HG02798 (cell line): ENCODE measurements around the gene PITPNB.

ENCODE experiments used
- ATAC-seq: cut with Tn5 transposase; IDR thresholded peaks from one replicate; pipeline ENCODE4 v1.9.1; 2021; ENCODE audit warnings: mild to moderate bottlenecking; ENCODE audit not compliant: unreplicated experiment, poor library complexity

The PITPNB gene

GRCh38 chr22:27919942-27920755 lies 1.1 kb upstream of the PITPNB start:
- peak; percentile 23 for ATAC-seq

GRCh38 chr22:27918341-27919221 lies 475 bp downstream of the PITPNB start:
- peak; percentile 20 for ATAC-seq

- no peak for ATAC-seq
Observed at GRCh38 chr22:27915986-27916385, 3.1 kb downstream of the PITPNB start.

GRCh38 chr22:27913162-27913741 lies 5.8 kb downstream of the PITPNB start:
- ATAC-seq = no peak

DNA sequence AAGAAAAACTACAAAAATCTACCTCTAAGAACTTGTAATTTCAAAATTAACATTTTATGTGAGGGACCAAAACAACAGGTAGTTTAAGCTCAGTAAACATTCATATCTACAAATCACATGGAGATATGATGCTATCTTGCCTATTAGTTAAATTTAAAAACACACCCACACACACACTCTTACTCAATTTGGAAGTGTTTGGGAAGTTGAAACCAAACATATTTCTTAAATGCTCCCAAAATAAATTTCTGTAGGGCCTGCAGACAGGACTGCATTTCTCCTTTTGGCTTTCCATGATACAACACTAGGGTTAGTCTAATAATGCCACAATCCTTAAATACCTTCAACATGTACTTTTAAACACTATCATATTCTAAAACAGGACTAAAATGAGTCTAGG lies 7.0 kb downstream of the PITPNB start:
- ATAC-seq = no peak

DNA sequence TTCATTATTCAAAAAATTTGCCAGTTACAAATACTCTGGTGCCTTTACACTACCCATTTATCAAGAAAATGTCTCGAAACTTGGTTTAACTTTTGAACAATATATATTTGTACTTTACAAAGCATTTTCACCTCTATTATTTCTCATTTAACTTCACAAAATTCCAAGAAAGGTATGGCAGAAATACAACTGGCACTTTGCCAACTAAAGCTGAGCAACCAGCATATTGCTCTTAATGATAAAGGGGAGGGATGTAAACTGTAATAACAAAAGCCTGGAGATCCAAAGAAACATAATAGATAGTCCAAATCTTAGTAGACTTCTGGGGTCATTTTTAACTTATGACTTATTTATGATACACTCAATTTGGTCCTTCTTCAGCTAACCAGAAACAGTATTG lies 7.7 kb downstream of the PITPNB start:
- ATAC-seq = no peak

GRCh38 chr22:27906241-27906640 lies 12.8 kb downstream of the PITPNB start:
- ATAC-seq = no peak

DNA sequence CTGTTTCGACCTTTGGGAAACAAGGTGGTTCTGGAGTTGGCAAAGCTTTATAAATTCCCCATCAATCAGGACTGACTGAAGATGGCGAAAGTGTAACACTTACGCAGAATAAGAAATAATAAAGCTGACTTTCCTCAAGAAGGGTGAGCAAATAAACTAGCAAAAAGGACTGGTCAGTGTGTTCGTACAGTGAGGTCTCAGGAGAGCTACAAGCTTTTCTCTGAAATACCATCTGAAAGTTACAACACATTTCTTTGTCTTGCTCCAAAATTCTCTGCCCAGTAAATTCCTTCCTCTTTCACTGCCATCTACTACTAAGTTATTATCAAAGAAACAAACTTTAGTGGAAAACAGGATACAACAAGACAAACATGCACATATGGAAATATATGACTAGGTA lies 13.4 kb downstream of the PITPNB start:
- no peak for ATAC-seq

GRCh38 chr22:27903805-27904473 lies 15.1 kb downstream of the PITPNB start:
- ATAC-seq = no peak

GRCh38 chr22:27900153-27900552 lies 18.9 kb downstream of the PITPNB start:
- no peak for ATAC-seq

- peak; percentile 57 for ATAC-seq
Observed at GRCh38 chr22:27896245-27896644, 22.8 kb downstream of the PITPNB start.

- ATAC-seq = peak; percentile 88
Observed at GRCh38 chr22:27895600-27895999, 23.5 kb downstream of the PITPNB start.

GRCh38 chr22:27892811-27893210 lies 26.2 kb downstream of the PITPNB start:
- ATAC-seq = no peak

- no peak for ATAC-seq
Observed at GRCh38 chr22:27892064-27892463, 27.0 kb downstream of the PITPNB start.

- no peak for ATAC-seq
Observed at GRCh38 chr22:27888310-27888709, 30.7 kb downstream of the PITPNB start.

GRCh38 chr22:27886843-27887151 lies 32.3 kb downstream of the PITPNB start:
- ATAC-seq = no peak

GRCh38 chr22:27885977-27886842 lies 32.8 kb downstream of the PITPNB start:
- no peak for ATAC-seq

- no peak for ATAC-seq
Observed at GRCh38 chr22:27883656-27884350, 35.3 kb downstream of the PITPNB start.
